HL-60 (cell line): Measurements from ENCODE around the gene VPS9D1.

ENCODE experiments used
- SPI1 ChIP-seq: IDR thresholded peaks from 2 replicates; pipeline ENCODE4 v1.6.1; 2012; ENCODE audit warnings: low read depth, mild to moderate bottlenecking, borderline replicate concordance
- TF ChIP-seq, protein P1 (sequence below): IDR thresholded peaks from one replicate; pipeline ENCODE4 v1.5.1; 2011; ENCODE audit warnings: low read length, control low read depth, inconsistent platforms; ENCODE audit not compliant: insufficient read depth
- TF ChIP-seq, protein P2 (sequence below): IDR thresholded peaks from 2 replicates; pipeline ENCODE4 v1.6.1; 2012; ENCODE audit warnings: low read depth; ENCODE audit not compliant: insufficient replicate concordance

DNA sequence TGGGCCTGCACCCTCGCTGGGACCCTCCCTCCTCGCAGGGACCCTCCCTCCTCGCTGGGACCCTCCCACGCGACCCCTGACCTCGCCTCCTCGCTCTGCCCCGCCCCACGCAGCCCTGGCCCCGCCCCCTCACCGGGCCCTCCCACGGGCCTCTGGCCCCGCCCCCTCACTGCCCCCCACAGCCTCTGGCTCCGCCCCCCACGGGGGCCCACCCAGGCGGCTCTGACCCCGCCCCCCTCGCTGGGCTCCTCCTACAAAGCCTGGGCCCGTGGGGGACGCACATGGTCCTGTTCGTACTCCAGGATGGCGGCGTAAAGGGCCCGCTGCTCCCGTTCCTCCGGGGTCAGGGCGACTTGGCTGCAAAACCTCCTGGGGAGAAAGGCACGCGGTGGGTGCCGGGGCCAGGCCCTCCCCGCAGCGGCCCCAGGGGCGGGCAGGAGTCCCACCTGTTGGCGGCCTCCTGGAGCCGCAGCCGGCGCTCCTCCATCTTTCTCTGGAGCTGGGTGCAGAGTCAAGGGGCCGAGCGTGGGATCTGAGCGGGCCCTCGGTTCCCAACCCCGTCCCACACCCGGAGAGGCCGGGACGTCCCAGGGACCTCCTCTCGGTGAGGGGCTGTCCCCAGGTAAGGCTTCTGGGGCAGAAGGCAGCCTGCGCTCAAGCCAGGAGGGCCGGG lies 9.0 kb downstream of the VPS9D1 start:
- TF ChIP-seq, protein P1, sequence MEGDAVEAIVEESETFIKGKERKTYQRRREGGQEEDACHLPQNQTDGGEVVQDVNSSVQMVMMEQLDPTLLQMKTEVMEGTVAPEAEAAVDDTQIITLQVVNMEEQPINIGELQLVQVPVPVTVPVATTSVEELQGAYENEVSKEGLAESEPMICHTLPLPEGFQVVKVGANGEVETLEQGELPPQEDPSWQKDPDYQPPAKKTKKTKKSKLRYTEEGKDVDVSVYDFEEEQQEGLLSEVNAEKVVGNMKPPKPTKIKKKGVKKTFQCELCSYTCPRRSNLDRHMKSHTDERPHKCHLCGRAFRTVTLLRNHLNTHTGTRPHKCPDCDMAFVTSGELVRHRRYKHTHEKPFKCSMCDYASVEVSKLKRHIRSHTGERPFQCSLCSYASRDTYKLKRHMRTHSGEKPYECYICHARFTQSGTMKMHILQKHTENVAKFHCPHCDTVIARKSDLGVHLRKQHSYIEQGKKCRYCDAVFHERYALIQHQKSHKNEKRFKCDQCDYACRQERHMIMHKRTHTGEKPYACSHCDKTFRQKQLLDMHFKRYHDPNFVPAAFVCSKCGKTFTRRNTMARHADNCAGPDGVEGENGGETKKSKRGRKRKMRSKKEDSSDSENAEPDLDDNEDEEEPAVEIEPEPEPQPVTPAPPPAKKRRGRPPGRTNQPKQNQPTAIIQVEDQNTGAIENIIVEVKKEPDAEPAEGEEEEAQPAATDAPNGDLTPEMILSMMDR, result no peak
- TF ChIP-seq, protein P2, sequence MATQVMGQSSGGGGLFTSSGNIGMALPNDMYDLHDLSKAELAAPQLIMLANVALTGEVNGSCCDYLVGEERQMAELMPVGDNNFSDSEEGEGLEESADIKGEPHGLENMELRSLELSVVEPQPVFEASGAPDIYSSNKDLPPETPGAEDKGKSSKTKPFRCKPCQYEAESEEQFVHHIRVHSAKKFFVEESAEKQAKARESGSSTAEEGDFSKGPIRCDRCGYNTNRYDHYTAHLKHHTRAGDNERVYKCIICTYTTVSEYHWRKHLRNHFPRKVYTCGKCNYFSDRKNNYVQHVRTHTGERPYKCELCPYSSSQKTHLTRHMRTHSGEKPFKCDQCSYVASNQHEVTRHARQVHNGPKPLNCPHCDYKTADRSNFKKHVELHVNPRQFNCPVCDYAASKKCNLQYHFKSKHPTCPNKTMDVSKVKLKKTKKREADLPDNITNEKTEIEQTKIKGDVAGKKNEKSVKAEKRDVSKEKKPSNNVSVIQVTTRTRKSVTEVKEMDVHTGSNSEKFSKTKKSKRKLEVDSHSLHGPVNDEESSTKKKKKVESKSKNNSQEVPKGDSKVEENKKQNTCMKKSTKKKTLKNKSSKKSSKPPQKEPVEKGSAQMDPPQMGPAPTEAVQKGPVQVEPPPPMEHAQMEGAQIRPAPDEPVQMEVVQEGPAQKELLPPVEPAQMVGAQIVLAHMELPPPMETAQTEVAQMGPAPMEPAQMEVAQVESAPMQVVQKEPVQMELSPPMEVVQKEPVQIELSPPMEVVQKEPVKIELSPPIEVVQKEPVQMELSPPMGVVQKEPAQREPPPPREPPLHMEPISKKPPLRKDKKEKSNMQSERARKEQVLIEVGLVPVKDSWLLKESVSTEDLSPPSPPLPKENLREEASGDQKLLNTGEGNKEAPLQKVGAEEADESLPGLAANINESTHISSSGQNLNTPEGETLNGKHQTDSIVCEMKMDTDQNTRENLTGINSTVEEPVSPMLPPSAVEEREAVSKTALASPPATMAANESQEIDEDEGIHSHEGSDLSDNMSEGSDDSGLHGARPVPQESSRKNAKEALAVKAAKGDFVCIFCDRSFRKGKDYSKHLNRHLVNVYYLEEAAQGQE, result no peak
- TF ChIP-seq SPI1, result no peak
